ENCODE data around the gene CHRNA5. TPM values are rescaled to one million over a fixed set of nuclear protein-coding genes. Genes with fewer than 3 reads are reported as not detected.

CHRNA5 gene
- polyA plus RNA-seq, 1 donor from 2014 or later, result 6.8 TPM

DNA sequence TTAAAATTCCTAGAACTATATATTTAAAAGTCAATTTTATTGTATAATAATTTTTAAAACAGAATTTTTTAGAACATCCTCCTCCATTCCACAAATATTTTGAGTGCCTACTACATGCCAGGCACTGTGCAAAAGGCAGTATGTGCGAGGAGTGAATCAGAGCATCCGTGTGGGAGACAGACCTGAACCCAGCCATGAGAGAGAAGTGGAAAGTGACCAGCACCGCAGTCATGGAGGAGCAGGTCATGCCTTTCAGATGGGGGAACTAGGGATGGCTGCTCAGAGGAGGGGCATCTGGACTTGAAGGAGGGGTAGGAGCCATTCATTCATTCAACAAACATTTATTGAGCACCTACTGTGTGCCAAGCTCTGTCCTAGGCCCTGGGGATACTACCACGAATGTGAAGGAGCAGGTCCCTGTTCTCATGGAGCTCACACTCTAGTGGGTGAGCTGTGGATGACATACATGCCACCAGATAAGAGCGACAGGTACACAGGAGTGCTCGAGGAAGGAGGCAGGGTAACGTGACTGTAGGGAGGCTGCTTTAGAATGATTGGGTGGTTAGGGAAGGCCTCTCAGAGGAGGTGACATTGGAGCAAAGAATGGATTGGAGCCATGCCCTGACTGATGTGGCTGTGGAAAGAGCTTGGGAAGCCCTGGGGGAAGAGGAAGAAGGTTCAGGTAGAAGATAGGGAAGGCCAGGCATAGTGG, 58.6 kb downstream of the CHRNA5 start:
- H4K20me1 ChIP-seq (ENCODE audit: insufficient read depth), result no peaks in the 10 kb centered on the region
- no peak overlapping the region for H2AFZ ChIP-seq (ENCODE audit: low read depth, low read length)
- H3K9me2 ChIP-seq (ENCODE audit: insufficient read depth, low read length), result no peaks in the 10 kb centered on the region
- no peaks in the 10 kb centered on the region for H3K36me3 ChIP-seq (ENCODE audit: insufficient read depth, low read length)
- H3K4me3 ChIP-seq (ENCODE audit: low read length), result no peak overlapping the region
- H3K9me3 ChIP-seq (ENCODE audit: low read length), result no peaks in the 10 kb centered on the region
- H3K27me3 ChIP-seq (ENCODE audit: insufficient read depth, low read depth, low read length), result peaks cover 38% of the 10 kb centered on the region
- H3F3A ChIP-seq (ENCODE audit: insufficient read depth, low read length, poor library complexity, severe bottlenecking), result no peaks in the 10 kb centered on the region
- no peak overlapping the region for H3K9ac ChIP-seq (ENCODE audit: low read length)
- no peaks in the 10 kb centered on the region for H3K79me2 ChIP-seq (replicated peaks; ENCODE audit: insufficient read depth, low read length)
- TF ChIP-seq TAF1 (IDR thresholded peaks at IDR 0.05; ENCODE audit: low read depth) (no peak), POLR2AphosphoS5 (IDR thresholded peaks at IDR 0.05) (no peak), MXI1 (conservative IDR thresholded peaks at IDR 0.05; ENCODE audit: poor library complexity, severe bottlenecking) (no peak), RAD21 (conservative IDR thresholded peaks at IDR 0.05) (no peak), SMC3 (conservative IDR thresholded peaks at IDR 0.05; ENCODE audit: poor library complexity) (no peak), EP300 (conservative IDR thresholded peaks at IDR 0.05; ENCODE audit: poor library complexity, severe bottlenecking) (no peak)
- TF ChIP-seq, protein P1, sequence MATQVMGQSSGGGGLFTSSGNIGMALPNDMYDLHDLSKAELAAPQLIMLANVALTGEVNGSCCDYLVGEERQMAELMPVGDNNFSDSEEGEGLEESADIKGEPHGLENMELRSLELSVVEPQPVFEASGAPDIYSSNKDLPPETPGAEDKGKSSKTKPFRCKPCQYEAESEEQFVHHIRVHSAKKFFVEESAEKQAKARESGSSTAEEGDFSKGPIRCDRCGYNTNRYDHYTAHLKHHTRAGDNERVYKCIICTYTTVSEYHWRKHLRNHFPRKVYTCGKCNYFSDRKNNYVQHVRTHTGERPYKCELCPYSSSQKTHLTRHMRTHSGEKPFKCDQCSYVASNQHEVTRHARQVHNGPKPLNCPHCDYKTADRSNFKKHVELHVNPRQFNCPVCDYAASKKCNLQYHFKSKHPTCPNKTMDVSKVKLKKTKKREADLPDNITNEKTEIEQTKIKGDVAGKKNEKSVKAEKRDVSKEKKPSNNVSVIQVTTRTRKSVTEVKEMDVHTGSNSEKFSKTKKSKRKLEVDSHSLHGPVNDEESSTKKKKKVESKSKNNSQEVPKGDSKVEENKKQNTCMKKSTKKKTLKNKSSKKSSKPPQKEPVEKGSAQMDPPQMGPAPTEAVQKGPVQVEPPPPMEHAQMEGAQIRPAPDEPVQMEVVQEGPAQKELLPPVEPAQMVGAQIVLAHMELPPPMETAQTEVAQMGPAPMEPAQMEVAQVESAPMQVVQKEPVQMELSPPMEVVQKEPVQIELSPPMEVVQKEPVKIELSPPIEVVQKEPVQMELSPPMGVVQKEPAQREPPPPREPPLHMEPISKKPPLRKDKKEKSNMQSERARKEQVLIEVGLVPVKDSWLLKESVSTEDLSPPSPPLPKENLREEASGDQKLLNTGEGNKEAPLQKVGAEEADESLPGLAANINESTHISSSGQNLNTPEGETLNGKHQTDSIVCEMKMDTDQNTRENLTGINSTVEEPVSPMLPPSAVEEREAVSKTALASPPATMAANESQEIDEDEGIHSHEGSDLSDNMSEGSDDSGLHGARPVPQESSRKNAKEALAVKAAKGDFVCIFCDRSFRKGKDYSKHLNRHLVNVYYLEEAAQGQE (IDR thresholded peaks at IDR 0.05; ENCODE audit: borderline replicate concordance), result no peak
- H3K4me2 ChIP-seq (ENCODE audit: low read length), result no peak overlapping the region
- no peak overlapping the region for H3K27ac ChIP-seq (ENCODE audit: low read length)

DNA sequence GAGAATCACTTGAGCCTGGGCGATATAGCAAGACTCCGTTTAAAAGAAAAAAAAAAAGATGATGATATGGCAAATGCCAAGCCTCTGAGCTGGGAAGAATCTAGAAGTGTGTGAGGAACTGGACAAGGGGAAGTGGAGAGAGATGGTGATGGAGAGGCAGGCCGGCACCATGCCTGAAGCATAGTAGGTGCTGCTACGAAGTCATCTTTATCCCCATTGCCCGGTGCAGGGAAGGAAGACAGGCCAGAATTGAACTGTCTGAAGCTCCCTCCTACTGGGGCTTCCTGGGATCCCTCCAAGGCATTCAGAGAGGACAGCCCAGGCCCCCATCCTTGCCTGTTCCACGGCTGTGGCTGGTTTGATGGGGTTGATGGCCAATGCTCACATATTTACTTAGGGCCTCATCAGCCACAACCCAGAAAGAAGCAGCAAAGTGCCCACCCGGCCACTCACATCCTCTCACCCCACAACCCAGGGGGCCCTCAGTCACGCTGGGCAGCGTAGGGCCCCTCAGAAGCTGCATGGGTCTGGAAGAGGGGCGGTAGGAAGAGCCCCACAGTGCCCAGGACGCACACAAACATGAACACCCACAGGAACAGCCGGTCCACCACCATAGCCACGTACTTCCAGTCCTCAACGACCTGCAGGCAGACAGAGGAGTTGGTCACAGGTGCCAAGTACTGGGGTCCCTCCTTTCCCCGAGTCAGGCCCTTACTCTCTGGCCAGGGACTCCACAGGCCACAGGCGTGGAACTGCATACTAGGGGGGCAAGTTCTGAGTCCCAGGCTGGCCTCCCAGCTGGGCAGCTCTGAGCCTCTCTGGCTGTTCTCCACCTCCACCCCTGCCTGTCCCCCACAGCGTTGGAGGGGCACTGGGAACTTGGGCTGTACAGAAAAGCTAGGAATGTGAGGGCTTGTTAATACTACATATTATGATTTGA, 59.6 kb downstream of the CHRNA5 start:
- H3K27me3 ChIP-seq (ENCODE audit: insufficient read depth, low read depth, low read length), result peaks cover 28% of the 10 kb centered on the region
- no peaks in the 10 kb centered on the region for H3F3A ChIP-seq (ENCODE audit: insufficient read depth, low read length, poor library complexity, severe bottlenecking)
- no peak overlapping the region for H2AFZ ChIP-seq (ENCODE audit: low read depth, low read length)
- H3K9me2 ChIP-seq (ENCODE audit: insufficient read depth, low read length), result no peaks in the 10 kb centered on the region
- no peaks in the 10 kb centered on the region for H3K79me2 ChIP-seq (replicated peaks; ENCODE audit: insufficient read depth, low read length)
- TF ChIP-seq POLR2AphosphoS5 (IDR thresholded peaks at IDR 0.05) (no peak), EZH2 (IDR thresholded peaks at IDR 0.05; ENCODE audit: borderline replicate concordance, insufficient read depth, low read length, poor library complexity, severe bottlenecking) (no peak), RAD21 (conservative IDR thresholded peaks at IDR 0.05) (no peak), TAF1 (IDR thresholded peaks at IDR 0.05; ENCODE audit: low read depth) (no peak), MXI1 (conservative IDR thresholded peaks at IDR 0.05; ENCODE audit: poor library complexity, severe bottlenecking) (no peak), SMC3 (conservative IDR thresholded peaks at IDR 0.05; ENCODE audit: poor library complexity) (no peak), EP300 (conservative IDR thresholded peaks at IDR 0.05; ENCODE audit: poor library complexity, severe bottlenecking) (no peak)
- TF ChIP-seq, protein P2, sequence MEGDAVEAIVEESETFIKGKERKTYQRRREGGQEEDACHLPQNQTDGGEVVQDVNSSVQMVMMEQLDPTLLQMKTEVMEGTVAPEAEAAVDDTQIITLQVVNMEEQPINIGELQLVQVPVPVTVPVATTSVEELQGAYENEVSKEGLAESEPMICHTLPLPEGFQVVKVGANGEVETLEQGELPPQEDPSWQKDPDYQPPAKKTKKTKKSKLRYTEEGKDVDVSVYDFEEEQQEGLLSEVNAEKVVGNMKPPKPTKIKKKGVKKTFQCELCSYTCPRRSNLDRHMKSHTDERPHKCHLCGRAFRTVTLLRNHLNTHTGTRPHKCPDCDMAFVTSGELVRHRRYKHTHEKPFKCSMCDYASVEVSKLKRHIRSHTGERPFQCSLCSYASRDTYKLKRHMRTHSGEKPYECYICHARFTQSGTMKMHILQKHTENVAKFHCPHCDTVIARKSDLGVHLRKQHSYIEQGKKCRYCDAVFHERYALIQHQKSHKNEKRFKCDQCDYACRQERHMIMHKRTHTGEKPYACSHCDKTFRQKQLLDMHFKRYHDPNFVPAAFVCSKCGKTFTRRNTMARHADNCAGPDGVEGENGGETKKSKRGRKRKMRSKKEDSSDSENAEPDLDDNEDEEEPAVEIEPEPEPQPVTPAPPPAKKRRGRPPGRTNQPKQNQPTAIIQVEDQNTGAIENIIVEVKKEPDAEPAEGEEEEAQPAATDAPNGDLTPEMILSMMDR (IDR thresholded peaks at IDR 0.05; ENCODE audit: poor library complexity, severe bottlenecking), result no peak
- TF ChIP-seq, protein P1 (IDR thresholded peaks at IDR 0.05; ENCODE audit: borderline replicate concordance), result no peak
- H3K27ac ChIP-seq (ENCODE audit: low read length), result no peak overlapping the region
- H3K36me3 ChIP-seq (ENCODE audit: insufficient read depth, low read length), result no peaks in the 10 kb centered on the region
- H4K20me1 ChIP-seq (ENCODE audit: insufficient read depth), result no peaks in the 10 kb centered on the region
- no peaks in the 10 kb centered on the region for H3K9me3 ChIP-seq (ENCODE audit: low read length)
- no peak overlapping the region for H3K9ac ChIP-seq (ENCODE audit: low read length)
- no peak overlapping the region for H3K4me3 ChIP-seq (ENCODE audit: low read length)
- H3K4me2 ChIP-seq (ENCODE audit: low read length), result no peak overlapping the region
